GM10266 (cell line): Measurements from ENCODE around the gene SLC19A1.

Experiments
- DNase-seq: peaks from one replicate; pipeline ENCODE4 v3.0.0; 2012; ENCODE audit errors: extremely low spot score
- TF ChIP-seq, protein P1 (sequence below): IDR thresholded peaks from 2 replicates; pipeline ENCODE4 v1.5.1; 2012; ENCODE audit warnings: mild to moderate bottlenecking, low read depth; ENCODE audit not compliant: control insufficient read depth, insufficient read depth; ENCODE audit errors: missing control alignments

SLC19A1 gene

DNA sequence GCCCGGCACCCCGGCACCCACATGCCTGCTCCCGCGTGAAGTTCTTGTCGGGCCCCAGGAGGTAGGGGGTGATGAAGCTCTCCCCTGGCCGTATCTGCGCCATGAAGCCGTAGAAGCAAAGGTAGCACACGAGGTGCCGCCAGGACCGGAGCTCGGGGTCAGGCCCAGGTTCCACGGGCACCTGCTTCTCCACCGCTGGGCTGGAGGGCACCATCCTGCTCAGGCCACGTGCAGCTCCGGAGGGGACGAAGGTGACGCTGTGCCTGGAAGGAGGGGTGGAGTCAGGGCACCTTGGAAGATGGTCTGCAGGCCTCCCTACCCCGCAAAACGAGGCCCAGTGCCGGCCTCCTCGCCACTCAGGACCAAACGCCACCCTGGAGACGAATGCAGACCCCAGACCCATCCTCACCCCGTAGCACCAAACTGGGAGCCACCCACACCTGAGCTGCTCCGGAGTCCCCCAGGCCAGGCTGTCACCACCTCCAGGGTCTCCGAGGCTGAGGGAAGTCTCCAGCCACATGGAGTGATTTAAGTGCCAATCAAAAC is 4.4 kb downstream of the SLC19A1 start:
- no peak for DNase-seq

DNA sequence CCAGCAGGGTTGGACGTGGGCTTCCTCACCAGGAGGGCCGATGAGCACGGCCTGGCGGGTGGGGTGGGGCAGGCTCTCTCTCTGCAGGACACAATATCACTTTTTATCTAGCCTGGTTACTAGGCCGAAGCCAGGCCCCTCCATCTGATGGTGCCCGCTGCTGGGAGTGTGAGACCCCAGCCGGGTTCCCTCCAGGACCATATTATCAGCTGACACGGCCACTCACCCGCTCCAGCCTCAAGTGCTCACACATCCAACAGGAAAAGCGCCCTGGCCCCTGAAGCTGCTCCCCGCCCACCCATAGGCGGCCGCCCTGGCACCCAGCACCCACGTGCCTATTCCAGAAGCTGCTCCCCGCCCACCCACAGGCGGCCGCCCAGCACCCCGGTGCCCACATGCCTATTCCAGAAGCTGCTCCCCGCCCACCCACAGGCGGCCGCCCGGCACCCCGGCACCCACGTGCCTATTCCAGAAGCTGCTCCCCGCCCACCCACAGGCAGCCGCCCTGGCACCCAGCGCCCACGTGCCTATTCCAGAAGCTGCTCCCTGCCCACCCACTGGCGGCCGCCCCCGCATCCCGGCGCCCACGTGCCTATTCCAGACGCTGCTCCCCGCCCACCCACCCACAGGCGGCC is 5.0 kb downstream of the SLC19A1 start:
- no peak for DNase-seq
- TF ChIP-seq, protein P1, sequence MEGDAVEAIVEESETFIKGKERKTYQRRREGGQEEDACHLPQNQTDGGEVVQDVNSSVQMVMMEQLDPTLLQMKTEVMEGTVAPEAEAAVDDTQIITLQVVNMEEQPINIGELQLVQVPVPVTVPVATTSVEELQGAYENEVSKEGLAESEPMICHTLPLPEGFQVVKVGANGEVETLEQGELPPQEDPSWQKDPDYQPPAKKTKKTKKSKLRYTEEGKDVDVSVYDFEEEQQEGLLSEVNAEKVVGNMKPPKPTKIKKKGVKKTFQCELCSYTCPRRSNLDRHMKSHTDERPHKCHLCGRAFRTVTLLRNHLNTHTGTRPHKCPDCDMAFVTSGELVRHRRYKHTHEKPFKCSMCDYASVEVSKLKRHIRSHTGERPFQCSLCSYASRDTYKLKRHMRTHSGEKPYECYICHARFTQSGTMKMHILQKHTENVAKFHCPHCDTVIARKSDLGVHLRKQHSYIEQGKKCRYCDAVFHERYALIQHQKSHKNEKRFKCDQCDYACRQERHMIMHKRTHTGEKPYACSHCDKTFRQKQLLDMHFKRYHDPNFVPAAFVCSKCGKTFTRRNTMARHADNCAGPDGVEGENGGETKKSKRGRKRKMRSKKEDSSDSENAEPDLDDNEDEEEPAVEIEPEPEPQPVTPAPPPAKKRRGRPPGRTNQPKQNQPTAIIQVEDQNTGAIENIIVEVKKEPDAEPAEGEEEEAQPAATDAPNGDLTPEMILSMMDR, result no peak

More for the DNA sequence above, 4.4 kb downstream of the SLC19A1 start:
- TF ChIP-seq, protein P1, result no peak

GRCh38 chr21:45536301-45537081 is 5.7 kb downstream of the SLC19A1 start:
- TF ChIP-seq, protein P1, result no peak
- no peak for DNase-seq

- TF ChIP-seq, protein P1, result no peak
- no peak for DNase-seq
Measured at GRCh38 chr21:45535341-45536081, 6.7 kb downstream of the SLC19A1 start.

DNA sequence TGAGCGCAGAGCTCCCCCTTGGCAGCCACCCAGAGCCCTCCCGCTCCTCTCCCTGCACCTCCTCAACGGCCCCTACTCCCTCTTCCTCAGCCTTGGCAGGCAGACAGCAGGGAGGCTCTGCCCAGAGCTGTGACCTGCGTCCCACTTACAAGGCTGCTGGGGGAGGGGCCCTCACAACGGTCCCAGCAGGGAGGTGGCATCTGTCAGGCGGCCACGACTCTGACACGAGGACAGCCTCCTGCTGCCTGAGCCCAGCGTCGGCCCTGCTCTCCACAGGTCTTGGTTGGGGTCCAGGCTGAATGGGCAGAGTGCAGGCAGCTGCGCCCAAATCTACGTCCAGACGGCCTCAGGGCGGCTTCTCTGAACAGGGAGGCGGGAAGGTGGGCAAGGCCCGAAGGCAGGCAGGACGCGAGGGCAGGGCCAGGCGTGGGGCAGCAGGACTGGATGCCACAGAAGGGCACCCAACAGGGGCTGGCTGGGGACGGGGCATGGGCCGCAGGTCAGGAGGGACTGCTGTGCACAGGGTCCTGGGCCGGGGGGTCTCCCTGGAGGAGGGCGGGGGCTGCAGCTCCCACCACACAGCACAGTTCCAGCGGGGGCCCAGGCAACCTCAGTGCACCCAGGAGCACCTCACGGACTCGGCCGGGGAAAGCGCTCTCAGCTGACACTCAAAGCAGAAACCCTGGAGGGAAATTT is 7.5 kb downstream of the SLC19A1 start:
- TF ChIP-seq, protein P1, result no peak
- no peak for DNase-seq

DNA sequence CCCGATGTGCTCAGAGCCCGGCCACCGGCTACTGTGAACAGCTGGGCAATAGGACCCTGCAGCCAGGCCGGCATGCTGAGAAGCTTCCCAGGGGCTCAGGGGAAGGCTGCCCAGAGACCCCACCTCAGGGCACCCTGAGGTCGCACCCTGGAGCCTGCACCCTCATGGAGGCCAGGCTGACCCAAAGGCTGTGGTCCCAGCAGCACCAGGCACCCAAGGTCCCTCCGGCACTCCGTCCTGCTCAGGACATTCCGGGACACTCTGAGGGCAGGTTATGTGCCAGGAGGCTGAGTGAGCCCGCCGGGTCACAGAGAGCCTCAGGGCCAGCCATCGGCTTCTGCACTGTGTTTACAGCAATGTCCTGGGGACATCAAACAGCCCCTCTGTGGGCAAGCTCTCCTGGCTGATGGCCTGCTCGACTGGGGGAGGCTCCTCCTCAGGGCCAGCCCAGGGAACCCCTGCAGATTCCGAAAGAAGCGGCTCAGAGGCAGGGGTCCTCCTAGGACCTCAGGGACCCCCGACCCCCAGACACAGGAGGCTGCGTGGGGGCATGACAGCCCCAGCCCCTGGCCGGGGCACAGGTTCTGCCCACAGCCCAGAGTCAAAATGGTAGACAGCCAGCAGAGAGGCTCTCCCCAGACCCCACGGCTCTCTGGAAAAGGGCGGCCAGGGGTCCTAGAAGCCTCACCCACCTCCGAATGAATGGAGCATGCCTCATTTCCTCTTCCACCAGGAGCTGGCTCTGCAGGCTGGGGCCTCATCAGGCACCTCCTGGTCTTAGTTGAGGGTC is 8.2 kb downstream of the SLC19A1 start:
- TF ChIP-seq, protein P1, result no peak
- DNase-seq, result no peak
